HG03565 (cell line): ENCODE results near the gene MOG.

Experiments
- ATAC-seq: cut with Tn5 transposase; IDR thresholded peaks from one replicate; pipeline ENCODE4 v1.9.1; 2021; ENCODE audit warnings: mild to moderate bottlenecking, moderate library complexity; ENCODE audit not compliant: unreplicated experiment

The MOG gene

DNA sequence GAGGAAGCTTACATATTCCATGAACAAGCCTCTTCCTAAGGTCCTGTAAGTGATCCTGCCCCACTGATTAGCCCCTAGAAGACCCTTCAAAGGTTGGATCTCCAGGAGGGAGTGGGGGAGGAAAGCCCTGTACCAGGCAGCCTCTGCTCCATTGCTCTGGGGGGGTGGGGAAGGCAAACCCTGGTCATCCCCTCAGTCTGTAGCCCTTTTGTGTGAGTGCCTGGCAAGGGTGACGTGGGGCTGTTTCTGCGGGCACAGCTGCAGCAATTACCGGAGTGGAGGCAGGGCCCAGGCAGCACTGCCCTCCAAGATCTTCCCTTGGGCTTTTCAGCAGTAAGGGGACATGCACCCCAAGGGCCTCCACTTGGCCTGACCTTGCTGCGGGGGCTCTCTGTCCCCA is at the start of gene MOG:
Gene MOG (plus strand): TSS at position 295 of the 400 bp plus-strand sequence. CDS start 118 bp downstream, outside the sequence.
- ATAC-seq: no peak

DNA sequence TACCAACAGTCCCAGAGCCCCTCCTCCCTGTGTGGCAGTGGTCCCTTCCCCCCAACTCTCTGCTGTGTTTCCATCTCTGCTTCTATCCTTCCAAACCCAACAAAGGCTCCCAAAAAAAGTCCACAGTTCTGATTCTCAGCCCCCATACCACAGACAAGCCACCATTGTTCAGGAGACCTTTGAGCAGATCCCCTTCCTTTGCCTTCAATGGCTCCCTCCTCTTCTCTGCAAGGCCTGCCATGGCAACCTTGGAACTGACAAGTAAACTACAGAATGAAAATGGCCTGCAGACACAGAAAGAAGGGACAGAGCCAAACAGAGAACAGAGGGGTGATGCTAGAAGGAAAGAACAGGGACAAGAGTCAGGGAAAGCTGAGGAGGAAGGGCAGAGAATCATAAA is 48.8 kb upstream of the MOG start:
- no peak for ATAC-seq

DNA sequence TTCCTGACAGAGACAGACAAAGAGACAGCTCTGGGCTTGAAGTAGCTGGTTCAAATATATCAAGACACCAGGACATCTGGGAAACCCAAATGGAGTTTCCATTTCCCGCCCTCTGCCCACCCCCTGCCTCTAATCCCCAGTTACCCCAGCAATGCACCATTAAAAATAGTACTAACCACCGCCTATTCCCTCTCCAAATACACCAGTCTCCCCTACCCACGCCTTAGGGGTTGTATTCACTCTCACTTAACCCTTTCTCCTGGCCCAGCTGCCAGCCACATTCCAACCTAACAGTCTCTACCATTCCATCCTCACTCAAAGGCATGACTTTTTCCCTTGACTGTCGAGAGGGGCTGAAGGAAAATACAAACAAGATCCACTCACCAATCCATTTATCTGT is 46.4 kb upstream of the MOG start:
- ATAC-seq: no peak

- no peak for ATAC-seq
Observed at GRCh38 chr6:29611426-29611825, 45.5 kb upstream of the MOG start.

DNA sequence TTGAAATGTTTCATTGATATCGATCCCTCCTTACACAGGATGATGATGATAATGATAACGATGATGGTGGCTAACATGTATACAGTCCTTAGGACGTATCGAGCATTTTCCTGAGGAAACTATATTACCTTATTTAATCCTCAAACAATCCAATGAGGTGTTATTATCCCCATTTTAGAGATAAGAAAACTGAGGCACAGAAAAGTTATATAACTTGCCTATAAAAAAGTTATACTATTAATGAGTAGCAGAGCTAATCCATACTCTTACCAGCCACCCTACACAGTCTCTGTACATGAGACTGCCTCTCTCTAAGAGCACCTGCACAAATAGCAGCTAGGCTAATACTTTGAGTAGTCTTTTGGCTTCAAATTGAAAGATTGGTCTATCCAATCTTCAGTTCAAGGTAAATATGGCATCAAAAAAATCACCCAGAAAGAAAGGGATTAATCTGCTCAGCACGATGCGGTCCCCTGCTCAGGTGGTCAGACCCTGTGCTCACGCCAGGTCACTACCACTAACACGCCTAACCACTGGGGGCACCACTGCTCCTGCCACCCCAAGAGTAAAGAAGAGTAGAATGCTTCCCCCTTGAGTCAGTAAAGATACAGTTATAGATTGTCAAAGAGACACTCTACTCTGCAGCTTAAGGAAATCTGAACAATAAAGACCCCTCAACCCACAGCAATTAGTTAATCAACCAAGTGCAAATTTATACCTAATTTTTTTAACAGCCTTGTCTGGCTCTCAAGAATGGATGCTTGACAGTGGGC is 38.9 kb upstream of the MOG start:
- ATAC-seq: no peak

DNA sequence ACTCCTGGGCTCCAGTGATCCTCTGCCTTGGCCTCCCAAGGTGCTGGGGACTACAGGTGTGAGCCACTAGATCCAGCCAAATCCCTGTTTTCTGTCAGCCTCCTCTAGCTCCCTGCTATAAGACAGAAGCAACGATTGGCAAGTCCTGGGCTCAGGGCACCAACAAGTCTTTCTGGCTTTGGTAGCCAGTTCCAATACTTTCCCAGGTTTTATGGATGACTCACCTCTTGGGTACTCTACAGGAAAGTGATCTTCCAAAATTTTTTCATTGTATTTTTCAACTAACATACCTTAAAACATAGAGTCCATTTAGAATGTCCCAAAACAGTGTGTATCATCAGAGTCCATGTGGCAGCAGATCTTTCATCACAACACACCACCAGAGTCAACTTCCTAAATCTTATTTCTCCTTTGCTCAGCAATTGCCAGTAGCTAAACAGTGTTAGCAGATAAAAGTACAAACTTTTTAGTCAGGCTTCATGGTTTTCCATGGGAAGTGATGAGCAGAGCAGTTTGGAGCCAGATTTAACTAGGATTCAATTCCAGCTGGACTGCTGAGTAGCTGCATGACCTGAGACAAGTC is 37.2 kb upstream of the MOG start:
- no peak for ATAC-seq

DNA sequence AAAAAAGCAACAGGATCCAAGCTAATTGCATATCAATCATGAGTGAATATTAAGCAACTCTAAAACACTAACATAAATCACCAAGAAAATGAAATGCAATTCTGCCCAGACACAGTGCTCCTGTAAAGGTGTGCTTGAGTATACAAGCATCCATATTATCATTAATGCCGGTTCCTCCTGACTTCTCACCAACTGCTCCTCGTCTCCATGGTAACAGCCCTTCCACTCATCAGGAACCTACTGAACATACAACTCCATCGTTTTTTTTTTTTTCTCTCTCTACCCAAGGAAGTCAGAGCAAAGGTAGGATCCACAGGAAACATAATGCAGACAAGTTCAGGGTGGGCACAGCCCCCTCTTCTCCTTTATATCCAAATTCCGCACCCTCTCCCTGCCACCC is 36.3 kb upstream of the MOG start:
- no peak for ATAC-seq

DNA sequence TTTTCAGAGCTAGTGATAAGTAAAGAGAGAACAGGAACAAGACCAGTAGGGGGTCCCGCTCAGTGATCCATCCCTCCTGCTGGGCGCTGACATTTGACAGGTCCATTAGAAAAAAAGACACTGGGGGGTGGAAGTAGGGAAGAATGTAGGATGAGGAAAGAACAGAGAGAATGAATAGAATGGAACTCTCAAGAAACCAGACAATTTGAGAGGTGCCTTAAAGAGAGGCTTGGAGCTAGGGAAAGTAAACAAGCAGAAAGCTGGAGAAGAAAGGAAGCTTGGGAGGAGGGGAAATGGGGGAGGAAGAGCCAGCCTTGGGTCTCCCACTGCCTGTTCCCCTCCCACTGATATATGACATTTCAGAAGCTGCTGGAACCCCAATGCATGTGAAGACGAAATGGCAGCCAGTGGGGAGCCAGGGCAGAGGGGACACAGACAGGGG is 32.4 kb upstream of the MOG start:
- ATAC-seq: no peak

GRCh38 chr6:29625337-29625930 is 31.5 kb upstream of the MOG start:
- no peak for ATAC-seq

DNA sequence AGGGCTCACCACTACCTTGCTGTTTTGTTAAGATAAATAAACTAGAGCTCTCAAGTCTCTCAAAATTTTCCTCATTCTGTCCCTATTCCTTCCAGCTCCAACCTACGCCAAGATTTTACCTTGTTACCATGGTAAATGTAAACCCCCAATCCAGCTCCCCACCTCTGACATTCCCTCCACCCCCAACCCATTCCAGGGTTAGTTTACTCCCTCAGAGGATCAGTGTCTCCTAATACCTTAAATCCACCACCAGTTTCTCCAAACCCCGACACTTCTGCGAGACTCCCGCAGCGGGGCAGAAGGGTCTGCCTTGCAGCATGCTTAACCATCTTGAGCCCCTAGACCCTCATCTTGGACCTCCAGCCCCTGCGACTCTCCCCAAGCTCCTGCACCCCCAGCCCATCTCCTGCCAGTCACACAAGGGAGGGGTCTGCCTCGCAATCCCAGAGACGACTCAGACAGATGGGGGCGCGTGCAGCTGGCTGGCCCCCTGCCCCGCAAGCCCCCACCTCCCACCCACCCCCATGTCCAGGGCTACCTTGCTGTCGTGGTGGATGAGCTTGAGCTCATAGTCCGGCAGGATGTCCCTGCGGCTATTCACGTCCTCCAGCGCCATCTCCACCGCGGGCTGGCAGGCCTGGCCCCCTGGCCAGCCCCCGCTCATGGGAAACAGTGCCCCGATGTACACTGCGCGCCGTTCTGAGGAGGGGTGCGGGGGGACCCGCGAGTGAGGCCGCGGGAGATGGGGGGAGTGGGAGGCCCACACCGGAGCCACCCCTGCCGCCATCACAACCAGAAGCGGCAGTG is 29.7 kb upstream of the MOG start:
- ATAC-seq: no peak

- ATAC-seq: no peak
Observed at GRCh38 chr6:29627755-29628418, 29.0 kb upstream of the MOG start.

- ATAC-seq: no peak
Observed at GRCh38 chr6:29628419-29629281, 28.2 kb upstream of the MOG start.

DNA sequence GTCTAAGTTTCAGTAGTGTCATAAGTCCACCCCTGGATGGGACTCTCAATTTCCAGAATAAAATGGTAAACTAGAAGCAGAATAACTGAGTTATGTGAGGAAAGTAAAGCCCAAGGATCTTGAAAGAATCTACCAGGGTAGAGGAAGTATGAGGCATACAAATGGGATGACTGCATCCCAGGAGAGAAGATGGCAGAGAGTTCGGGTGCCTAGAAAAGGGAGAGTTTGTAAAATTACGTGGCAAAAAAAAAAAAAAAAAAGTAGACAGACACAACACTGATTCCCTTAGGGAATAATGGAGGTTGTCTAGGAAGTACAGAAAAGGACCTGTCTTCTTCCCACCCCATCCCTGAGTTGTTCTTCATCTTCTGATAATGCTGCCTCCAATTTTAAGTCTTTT is 27.3 kb upstream of the MOG start:
- ATAC-seq: no peak

- no peak for ATAC-seq
Observed at GRCh38 chr6:29630315-29630714, 26.6 kb upstream of the MOG start.

- no peak for ATAC-seq
Observed at GRCh38 chr6:29631209-29631810, 25.6 kb upstream of the MOG start.

DNA sequence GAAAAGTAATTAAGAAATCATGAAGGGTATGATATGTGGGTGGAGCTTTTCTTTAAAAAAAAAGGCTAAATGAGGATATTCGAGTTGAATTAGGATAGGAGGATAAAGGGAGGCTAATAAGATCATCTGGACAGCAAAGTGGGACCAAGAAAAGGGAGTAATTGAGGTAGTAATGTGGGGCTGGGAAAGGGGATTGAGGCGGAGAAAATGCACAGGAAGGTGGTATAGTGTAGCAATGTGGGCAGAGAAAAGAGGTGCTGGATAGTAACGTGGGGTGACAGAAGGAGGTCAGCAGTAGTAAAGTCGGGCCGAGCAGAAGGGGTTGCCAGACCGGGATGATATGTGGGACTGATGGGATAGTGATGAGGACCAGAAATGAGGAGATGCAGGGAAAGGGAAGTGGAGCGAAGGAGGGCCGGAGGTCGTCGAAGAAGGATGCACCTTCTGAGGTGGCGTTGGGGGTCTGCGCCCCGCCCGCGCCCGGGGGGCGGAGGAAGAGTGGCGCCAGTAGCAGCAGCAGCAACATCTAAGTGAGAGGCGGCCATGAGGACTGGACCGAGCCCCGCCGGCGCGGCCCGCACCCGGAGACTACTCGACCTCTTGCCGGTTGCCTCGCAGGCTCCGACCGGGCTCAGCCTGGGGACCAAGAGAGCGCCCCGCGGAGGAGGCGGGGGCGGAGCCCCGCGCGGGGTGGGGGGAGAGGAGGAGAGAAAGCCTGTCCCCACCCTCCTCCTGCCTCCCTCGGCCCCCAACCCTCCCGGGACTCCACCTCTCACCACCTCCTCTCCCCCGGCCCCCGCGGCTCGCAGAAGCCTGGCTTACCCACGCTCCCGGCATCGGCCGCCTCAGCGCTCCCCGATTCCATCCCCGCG is 24.8 kb upstream of the MOG start:
- no peak for ATAC-seq

- ATAC-seq: no peak
Observed at GRCh38 chr6:29632789-29633533, 23.9 kb upstream of the MOG start, which contains the start of gene GABBR1. Gene GABBR1, minus strand, starts transcription at chr6:29633183. Its CDS starts 798 bp downstream, at chr6:29632385.

- no peak for ATAC-seq
Observed at GRCh38 chr6:29633534-29633905, 23.4 kb upstream of the MOG start.
